MM.1S (cell line): Measurements from ENCODE around the gene MRPL53.
A peak's percentile ranks its signal among the peaks of the same experiment; 100 is the strongest.

Experiments used
- DNase-seq: peaks from one replicate; pipeline ENCODE4 v3.0.0-alpha.2; 2015
- H2AFZ ChIP-seq: fragments of 300-600 bp; sonication (generic); 2 replicates; pipeline ENCODE4 v1.6.0; 2016; ENCODE audit warnings: antibody characterized with exemption, low read length
- H3F3A ChIP-seq: fragments of 300-600 bp; sonication (generic); 2 replicates; pipeline ENCODE4 v1.6.1; 2016; ENCODE audit warnings: mild to moderate bottlenecking, antibody characterized with exemption, low read length, moderate library complexity, mixed read lengths; ENCODE audit not compliant: insufficient read depth
- H3K27ac ChIP-seq: fragments of 300-600 bp; sonication (generic); 2 replicates; pipeline ENCODE4 v1.5.1; 2016; ENCODE audit warnings: mild to moderate bottlenecking, low read length
- H3K27me3 ChIP-seq: fragments of 300-600 bp; sonication (generic); replicated peaks from 2 replicates; pipeline ENCODE4 v1.6.0; 2016; ENCODE audit warnings: low read length; ENCODE audit not compliant: insufficient read depth
- H3K36me3 ChIP-seq: fragments of 300-600 bp; sonication (generic); replicated peaks from 2 replicates; pipeline ENCODE4 v1.6.1; 2016; ENCODE audit warnings: mild to moderate bottlenecking, low read length, mixed read lengths; ENCODE audit not compliant: insufficient read depth
- H3K4me1 ChIP-seq: fragments of 300-600 bp; sonication (generic); 2 replicates; pipeline ENCODE4 v1.6.1; 2016; ENCODE audit warnings: low read length, mixed read lengths
- H3K4me2 ChIP-seq: fragments of 300-600 bp; sonication (generic); 2 replicates; pipeline ENCODE4 v1.6.0; 2016; ENCODE audit warnings: low read depth, low read length
- H3K4me3 ChIP-seq: fragments of 300-600 bp; sonication (generic); 2 replicates; pipeline ENCODE4 v1.5.1; 2016; ENCODE audit warnings: low read length, mixed read lengths
- H3K79me2 ChIP-seq: fragments of 300-600 bp; sonication (generic); 2 replicates; pipeline ENCODE4 v1.6.1; 2016; ENCODE audit warnings: mixed run types, low read length, mixed read lengths
- H3K9ac ChIP-seq: fragments of 300-600 bp; sonication (generic); 2 replicates; pipeline ENCODE4 v1.6.1; 2016; ENCODE audit warnings: low read length, mixed read lengths
- H3K9me2 ChIP-seq: fragments of 300-600 bp; sonication (generic); replicated peaks from 2 replicates; pipeline ENCODE4 v1.6.1; 2016; ENCODE audit warnings: mild to moderate bottlenecking, low read length, mixed read lengths; ENCODE audit not compliant: insufficient read depth
- H3K9me3 ChIP-seq: fragments of 300-600 bp; sonication (generic); replicated peaks from 2 replicates; pipeline ENCODE4 v1.6.1; 2016; ENCODE audit warnings: mild to moderate bottlenecking, low read length, mixed read lengths; ENCODE audit not compliant: insufficient read depth
- H4K20me1 ChIP-seq: fragments of 300-600 bp; sonication (generic); 2 replicates; pipeline ENCODE4 v1.6.1; 2016; ENCODE audit warnings: mild to moderate bottlenecking, low read length, moderate library complexity, mixed read lengths; ENCODE audit not compliant: insufficient read depth
- CTCF ChIP-seq: fragments of 300-600 bp; sonication (generic); IDR thresholded peaks from 2 replicates; pipeline ENCODE4 v1.5.1; 2016; ENCODE audit warnings: antibody characterized with exemption, low read length, mixed read lengths
- EZH2 ChIP-seq: fragments of 300-600 bp; sonication (generic); optimal IDR thresholded peaks from 2 replicates; pipeline ENCODE3; 2017; ENCODE audit warnings: low read depth, mild to moderate bottlenecking, antibody characterized with exemption, low read length, mixed read lengths
- EZH2phosphoT487 ChIP-seq: fragments of 300-600 bp; sonication (generic); IDR thresholded peaks from 2 replicates; pipeline ENCODE4 v1.6.1; 2018; ENCODE audit warnings: antibody characterized with exemption, low read length

The MRPL53 gene

DNA sequence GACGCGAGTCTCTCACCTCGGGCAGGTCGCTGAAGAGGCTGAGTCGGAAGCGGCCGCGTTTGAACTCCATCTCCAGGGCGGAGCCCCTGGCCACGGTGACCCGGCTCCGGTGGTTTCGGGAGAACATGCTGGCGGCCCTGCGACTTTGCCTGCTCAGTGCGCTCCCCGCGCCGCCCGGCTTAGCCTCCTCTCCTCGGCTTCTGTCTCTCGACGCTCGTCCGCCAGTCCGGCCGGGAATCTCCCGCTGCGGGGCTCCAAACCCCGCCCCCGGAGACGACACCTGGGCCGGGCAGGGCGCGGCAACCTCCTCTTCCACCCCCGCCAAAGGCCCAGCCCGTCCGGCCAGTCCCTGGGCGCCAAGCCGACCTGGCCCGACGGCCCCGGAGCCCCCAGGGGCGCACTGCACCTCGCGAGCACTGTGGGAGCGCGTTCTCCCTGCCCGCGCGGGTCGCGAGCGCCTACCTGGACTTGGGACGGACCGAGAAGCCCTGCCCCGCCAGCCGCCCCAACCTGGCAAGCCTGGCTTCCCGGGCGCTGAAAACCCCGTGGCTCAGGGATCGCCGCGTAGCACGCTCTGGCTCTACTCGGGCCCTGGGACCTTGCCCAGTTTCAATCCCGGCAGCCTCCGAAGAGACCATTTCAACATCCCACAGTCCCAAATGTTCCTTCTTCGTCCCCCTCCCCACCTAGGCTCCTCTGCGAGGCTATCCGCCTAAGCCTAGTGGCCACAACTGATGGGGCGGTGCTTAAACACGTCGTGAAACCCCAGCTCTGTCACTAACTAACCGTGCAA, 30.6 kb downstream of the MRPL53 start, which contains the start of gene RTKN:
RTKN (minus strand) TSS at position 248 of the 793 bp plus-strand sequence; CDS start at position 127, 121 bp downstream.
- peak within 1 kb of the TSS; percentile 98 for H2AFZ ChIP-seq
- H3K9ac ChIP-seq: no peak within 1 kb of the TSS
- H3F3A ChIP-seq: no peaks in the 10 kb centered on the region
- H3K36me3 ChIP-seq: no peaks in the 10 kb centered on the region
- H3K27ac ChIP-seq: no peak within 1 kb of the TSS
- no peaks in the 10 kb centered on the region for H3K79me2 ChIP-seq
- H3K9me2 ChIP-seq: no peaks in the 10 kb centered on the region
- H4K20me1 ChIP-seq: no peaks in the 10 kb centered on the region
- H3K9me3 ChIP-seq: no peaks in the 10 kb centered on the region
- TF ChIP-seq EZH2: no peak
- no peak for TF ChIP-seq CTCF
- no peak for TF ChIP-seq EZH2phosphoT487
- H3K27me3 ChIP-seq: peaks cover 31% of the 10 kb centered on the region
- peaks cover 5% of the 10 kb centered on the region for H3K4me1 ChIP-seq
- H3K4me2 ChIP-seq: peak within 1 kb of the TSS; percentile 89
- H3K4me3 ChIP-seq: peak within 1 kb of the TSS; percentile 58
- peak; percentile 37 for DNase-seq

GRCh38 chr2:74441170-74441689, 31.2 kb downstream of the MRPL53 start:
- Histone ChIP-seq H2AFZ (peak overlapping the region; percentile 98), H4K20me1 (no peaks in the 10 kb centered on the region), H3K9me3 (no peaks in the 10 kb centered on the region), H3K4me3 (peak overlapping the region; percentile 40; the same call in 1 of the 2 replicates), H3K4me1 (peaks cover 5% of the 10 kb centered on the region), H3K4me2 (peak overlapping the region; percentile 85), H3K27me3 (peaks cover 31% of the 10 kb centered on the region), H3F3A (no peaks in the 10 kb centered on the region), H3K9me2 (no peaks in the 10 kb centered on the region), H3K36me3 (no peaks in the 10 kb centered on the region), H3K27ac (no peak overlapping the region), H3K9ac (no peak overlapping the region), H3K79me2 (no peaks in the 10 kb centered on the region)
- DNase-seq: no peak
- no peak for TF ChIP-seq EZH2phosphoT487
- TF ChIP-seq EZH2: no peak
- TF ChIP-seq CTCF: no peak

DNA sequence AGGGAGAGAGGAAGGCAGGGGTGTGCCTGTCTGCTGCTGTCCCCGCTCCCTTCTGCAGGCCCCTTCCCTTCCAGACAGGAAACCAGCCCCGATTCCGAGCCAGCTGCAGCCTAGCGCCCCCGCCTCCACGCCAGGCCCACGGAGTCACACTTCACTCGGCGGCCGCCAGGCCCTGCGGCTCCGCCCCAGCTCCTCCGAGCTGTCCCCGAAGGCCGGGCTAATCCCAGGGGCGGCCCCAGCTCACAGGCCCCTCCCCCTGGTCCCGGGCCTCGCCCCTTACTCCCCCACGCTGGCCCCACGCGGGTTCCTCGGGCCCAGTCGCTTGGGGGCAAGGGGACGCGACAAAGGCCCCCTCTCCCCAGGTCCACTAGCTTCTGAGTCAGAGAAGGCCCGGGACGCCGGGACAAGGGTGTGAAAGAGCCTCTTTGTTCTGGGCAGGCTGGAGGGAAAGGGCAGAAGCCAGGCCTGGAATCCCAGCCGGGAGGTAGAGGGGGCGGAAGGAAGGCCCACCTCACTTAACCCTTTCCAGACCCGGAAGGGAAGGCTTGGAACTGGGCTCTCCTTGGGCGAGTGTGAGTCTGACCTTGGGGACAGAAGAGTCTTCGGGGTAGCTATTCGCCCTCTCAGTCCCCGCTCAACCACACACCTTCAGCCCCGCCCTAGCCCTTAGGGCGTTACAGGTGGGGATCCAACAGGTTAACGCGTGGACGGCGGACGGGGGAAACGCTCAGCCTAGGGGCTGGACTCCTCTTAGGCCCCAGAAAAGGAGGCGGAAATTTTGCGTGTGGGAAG, 31.9 kb downstream of the MRPL53 start:
- H3K9ac ChIP-seq: peak overlapping the region; percentile 49; the same call in 1 of the 2 replicates
- no peaks in the 10 kb centered on the region for H3K79me2 ChIP-seq
- no peaks in the 10 kb centered on the region for H4K20me1 ChIP-seq
- H3K27me3 ChIP-seq: peaks cover 31% of the 10 kb centered on the region
- DNase-seq: peak; percentile 47
- no peak overlapping the region for H3K27ac ChIP-seq
- peak overlapping the region; percentile 98 for H2AFZ ChIP-seq
- H3K4me3 ChIP-seq: peak overlapping the region; percentile 58
- no peaks in the 10 kb centered on the region for H3K9me2 ChIP-seq
- H3K4me2 ChIP-seq: peak overlapping the region; percentile 89
- no peak for TF ChIP-seq CTCF
- TF ChIP-seq EZH2phosphoT487: no peak
- TF ChIP-seq EZH2: no peak
- no peaks in the 10 kb centered on the region for H3K9me3 ChIP-seq
- H3F3A ChIP-seq: no peaks in the 10 kb centered on the region
- H3K36me3 ChIP-seq: no peaks in the 10 kb centered on the region
- peaks cover 5% of the 10 kb centered on the region for H3K4me1 ChIP-seq
